ENCODE data around the gene P2RX5.

P2RX5 gene

GRCh38 chr17:3669085-3669347 is 26.9 kb downstream of the P2RX5 start:
- Histone ChIP-seq H3K36me3 (ENCODE audit: control insufficient read depth, insufficient read depth, low read length) (peaks cover 5% of the 10 kb centered on the region), H3K4me1 (ENCODE audit: control insufficient read depth, insufficient read depth, low read length) (peaks cover 5% of the 10 kb centered on the region), H3K4me3 (ENCODE audit: insufficient read depth, low read depth, low read length) (peak overlapping the region; percentile 94), H3K9me3 (ENCODE audit: control insufficient read depth, low read length) (no peaks in the 10 kb centered on the region), H3K27me3 (ENCODE audit: control insufficient read depth, insufficient read depth, low read length, poor library complexity, severe bottlenecking) (no peaks in the 10 kb centered on the region), H3K27ac (ENCODE audit: insufficient read depth, low read depth, low read length, poor library complexity, severe bottlenecking) (peak overlapping the region; percentile 19)
- WGBS, 2 experiments: 0 to 1% methylated on average over 32 of the region's 32 CpGs

GRCh38 chr17:3668279-3669084 is 27.5 kb downstream of the P2RX5 start, which contains the start of the genes EMC6 and TAX1BP3:
EMC6 (plus strand) TSS chr17:3668812; CDS start chr17:3669147, 335 bp downstream.
TAX1BP3 (minus strand) TSS chr17:3668578; CDS start chr17:3668526, 52 bp downstream.
- 0% methylated on average over 89 of the region's 89 CpGs for WGBS, 2 experiments
- H3K36me3 ChIP-seq (ENCODE audit: control insufficient read depth, insufficient read depth, low read length): peaks cover 5% of the 10 kb centered on the region
- peak within 1 kb of the TSS; percentile 94 for H3K4me3 ChIP-seq (ENCODE audit: insufficient read depth, low read depth, low read length)

GRCh38 chr17:3667366-3668278 is 28.3 kb downstream of the P2RX5 start:
- WGBS, 2 experiments: 8 to 9% methylated on average over 39 of the region's 39 CpGs
- Histone ChIP-seq H3K9me3 (ENCODE audit: control insufficient read depth, low read length) (no peaks in the 10 kb centered on the region), H3K27me3 (ENCODE audit: control insufficient read depth, insufficient read depth, low read length, poor library complexity, severe bottlenecking) (no peaks in the 10 kb centered on the region), H3K4me1 (ENCODE audit: control insufficient read depth, insufficient read depth, low read length) (peaks cover 14% of the 10 kb centered on the region), H3K27ac (ENCODE audit: insufficient read depth, low read depth, low read length, poor library complexity, severe bottlenecking) (peak overlapping the region; percentile 95), H3K4me3 (ENCODE audit: insufficient read depth, low read depth, low read length) (peak overlapping the region; percentile 94), H3K36me3 (ENCODE audit: control insufficient read depth, insufficient read depth, low read length) (peaks cover 5% of the 10 kb centered on the region)

More at GRCh38 chr17:3668279-3669084, 27.5 kb downstream of the P2RX5 start, which contains the start of the genes EMC6 and TAX1BP3:
- Histone ChIP-seq H3K27ac (ENCODE audit: insufficient read depth, low read depth, low read length, poor library complexity, severe bottlenecking) (peak within 1 kb of the TSS; percentile 95), H3K4me1 (ENCODE audit: control insufficient read depth, insufficient read depth, low read length) (peaks cover 6% of the 10 kb centered on the region), H3K27me3 (ENCODE audit: control insufficient read depth, insufficient read depth, low read length, poor library complexity, severe bottlenecking) (no peaks in the 10 kb centered on the region), H3K9me3 (ENCODE audit: control insufficient read depth, low read length) (no peaks in the 10 kb centered on the region)

GRCh38 chr17:3666516-3666915 is 29.4 kb downstream of the P2RX5 start:
- H3K4me3 ChIP-seq (ENCODE audit: insufficient read depth, low read depth, low read length): no peak overlapping the region
- no peaks in the 10 kb centered on the region for H3K27me3 ChIP-seq (ENCODE audit: control insufficient read depth, insufficient read depth, low read length, poor library complexity, severe bottlenecking)
- WGBS, 2 experiments: 93 to 97% methylated on average over 6 of the region's 6 CpGs
- H3K4me1 ChIP-seq (ENCODE audit: control insufficient read depth, insufficient read depth, low read length): peaks cover 14% of the 10 kb centered on the region
- H3K36me3 ChIP-seq (ENCODE audit: control insufficient read depth, insufficient read depth, low read length): peaks cover 5% of the 10 kb centered on the region
- H3K27ac ChIP-seq (ENCODE audit: insufficient read depth, low read depth, low read length, poor library complexity, severe bottlenecking): no peak overlapping the region
- H3K9me3 ChIP-seq (ENCODE audit: control insufficient read depth, low read length): no peaks in the 10 kb centered on the region

GRCh38 chr17:3665834-3666233 is 30.1 kb downstream of the P2RX5 start:
- no peak overlapping the region for H3K4me3 ChIP-seq (ENCODE audit: insufficient read depth, low read depth, low read length)
- peaks cover 5% of the 10 kb centered on the region for H3K36me3 ChIP-seq (ENCODE audit: control insufficient read depth, insufficient read depth, low read length)
- H3K27ac ChIP-seq (ENCODE audit: insufficient read depth, low read depth, low read length, poor library complexity, severe bottlenecking): no peak overlapping the region
- 95 to 97% methylated on average over 5 of the region's 5 CpGs for WGBS, 2 experiments
- H3K4me1 ChIP-seq (ENCODE audit: control insufficient read depth, insufficient read depth, low read length): peaks cover 14% of the 10 kb centered on the region
- H3K27me3 ChIP-seq (ENCODE audit: control insufficient read depth, insufficient read depth, low read length, poor library complexity, severe bottlenecking): no peaks in the 10 kb centered on the region
- no peaks in the 10 kb centered on the region for H3K9me3 ChIP-seq (ENCODE audit: control insufficient read depth, low read length)

GRCh38 chr17:3663102-3664011 is 32.6 kb downstream of the P2RX5 start:
- H3K27ac ChIP-seq (ENCODE audit: insufficient read depth, low read depth, low read length, poor library complexity, severe bottlenecking): no peak overlapping the region
- peaks cover 5% of the 10 kb centered on the region for H3K36me3 ChIP-seq (ENCODE audit: control insufficient read depth, insufficient read depth, low read length)
- peaks cover 14% of the 10 kb centered on the region for H3K4me1 ChIP-seq (ENCODE audit: control insufficient read depth, insufficient read depth, low read length)
- H3K9me3 ChIP-seq (ENCODE audit: control insufficient read depth, low read length): no peaks in the 10 kb centered on the region
- H3K27me3 ChIP-seq (ENCODE audit: control insufficient read depth, insufficient read depth, low read length, poor library complexity, severe bottlenecking): no peaks in the 10 kb centered on the region
- WGBS, 2 experiments: 92 to 93% methylated on average over 33 of the region's 33 CpGs
- no peak overlapping the region for H3K4me3 ChIP-seq (ENCODE audit: insufficient read depth, low read depth, low read length)

GRCh38 chr17:3660311-3660891 is 35.6 kb downstream of the P2RX5 start:
- Histone ChIP-seq H3K36me3 (ENCODE audit: control insufficient read depth, insufficient read depth, low read length) (peaks cover 5% of the 10 kb centered on the region), H3K4me1 (ENCODE audit: control insufficient read depth, insufficient read depth, low read length) (peaks cover 8% of the 10 kb centered on the region), H3K27me3 (ENCODE audit: control insufficient read depth, insufficient read depth, low read length, poor library complexity, severe bottlenecking) (no peaks in the 10 kb centered on the region), H3K4me3 (ENCODE audit: insufficient read depth, low read depth, low read length) (no peak overlapping the region), H3K27ac (ENCODE audit: insufficient read depth, low read depth, low read length, poor library complexity, severe bottlenecking) (no peak overlapping the region), H3K9me3 (ENCODE audit: control insufficient read depth, low read length) (no peaks in the 10 kb centered on the region)
- WGBS, 2 experiments: 94 to 96% methylated on average over 23 of the region's 23 CpGs

GRCh38 chr17:3659541-3660111 is 36.3 kb downstream of the P2RX5 start:
- no peak overlapping the region for H3K4me3 ChIP-seq (ENCODE audit: insufficient read depth, low read depth, low read length)
- no peaks in the 10 kb centered on the region for H3K9me3 ChIP-seq (ENCODE audit: control insufficient read depth, low read length)
- peaks cover 8% of the 10 kb centered on the region for H3K4me1 ChIP-seq (ENCODE audit: control insufficient read depth, insufficient read depth, low read length)
- 90% methylated on average over 22 of the region's 22 CpGs for WGBS, 2 experiments
- H3K36me3 ChIP-seq (ENCODE audit: control insufficient read depth, insufficient read depth, low read length): peaks cover 4% of the 10 kb centered on the region
- H3K27me3 ChIP-seq (ENCODE audit: control insufficient read depth, insufficient read depth, low read length, poor library complexity, severe bottlenecking): no peaks in the 10 kb centered on the region
- H3K27ac ChIP-seq (ENCODE audit: insufficient read depth, low read depth, low read length, poor library complexity, severe bottlenecking): no peak overlapping the region

GRCh38 chr17:3658784-3659449 is 37.0 kb downstream of the P2RX5 start:
- H3K4me1 ChIP-seq (ENCODE audit: control insufficient read depth, insufficient read depth, low read length): peaks cover 8% of the 10 kb centered on the region
- H3K27ac ChIP-seq (ENCODE audit: insufficient read depth, low read depth, low read length, poor library complexity, severe bottlenecking): no peak overlapping the region
- no peaks in the 10 kb centered on the region for H3K9me3 ChIP-seq (ENCODE audit: control insufficient read depth, low read length)
- H3K27me3 ChIP-seq (ENCODE audit: control insufficient read depth, insufficient read depth, low read length, poor library complexity, severe bottlenecking): no peaks in the 10 kb centered on the region
- H3K36me3 ChIP-seq (ENCODE audit: control insufficient read depth, insufficient read depth, low read length): no peaks in the 10 kb centered on the region
- no peak overlapping the region for H3K4me3 ChIP-seq (ENCODE audit: insufficient read depth, low read depth, low read length)
- 87 to 88% methylated on average over 22 of the region's 22 CpGs for WGBS, 2 experiments

Data from ectodermal cell (in vitro differentiated cells).